H54 (cell line): ENCODE results near the gene CXXC5.
A peak's percentile ranks its signal among the peaks of the same experiment; 100 is the strongest.

ENCODE experiments used
- DNase-seq: peaks from one replicate; pipeline ENCODE4 v3.0.0; 2011; ENCODE audit warnings: low spot score, mixed read lengths; ENCODE audit not compliant: insufficient read length
- FAIRE-seq: peaks from 3 replicates; lab custom pipeline; 2011; peaks lifted over from hg19 to GRCh38; lab: Jason Lieb, UNC
- POLR2A ChIP-seq: IDR thresholded peaks from 2 replicates; pipeline ENCODE4 v1.6.1; 2011; ENCODE audit warnings: low read depth, mild to moderate bottlenecking, low read length

The CXXC5 gene

DNA sequence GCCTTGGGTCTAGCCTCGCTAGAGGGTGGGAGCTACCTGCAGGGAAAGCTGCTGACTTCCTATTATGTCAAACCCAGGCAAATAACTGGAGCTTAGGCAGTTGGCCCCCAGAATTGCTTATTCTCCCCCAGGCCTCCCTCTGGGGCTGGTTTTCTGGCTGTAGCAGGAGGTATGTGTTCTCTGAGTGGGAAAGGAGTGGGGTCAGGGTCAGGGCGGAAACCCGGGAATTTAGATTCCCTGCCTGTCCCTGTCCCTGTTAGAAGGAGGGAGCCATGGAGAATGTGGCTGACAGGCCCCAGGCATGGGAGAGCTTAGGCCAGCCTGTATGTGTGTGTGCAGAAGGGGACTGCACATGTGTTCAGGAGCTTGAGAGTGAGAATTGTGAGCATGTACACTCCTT lies 13.6 kb upstream of the CXXC5 start:
- TF ChIP-seq POLR2A = no peak
- DNase-seq = no peak
- no peak for FAIRE-seq

DNA sequence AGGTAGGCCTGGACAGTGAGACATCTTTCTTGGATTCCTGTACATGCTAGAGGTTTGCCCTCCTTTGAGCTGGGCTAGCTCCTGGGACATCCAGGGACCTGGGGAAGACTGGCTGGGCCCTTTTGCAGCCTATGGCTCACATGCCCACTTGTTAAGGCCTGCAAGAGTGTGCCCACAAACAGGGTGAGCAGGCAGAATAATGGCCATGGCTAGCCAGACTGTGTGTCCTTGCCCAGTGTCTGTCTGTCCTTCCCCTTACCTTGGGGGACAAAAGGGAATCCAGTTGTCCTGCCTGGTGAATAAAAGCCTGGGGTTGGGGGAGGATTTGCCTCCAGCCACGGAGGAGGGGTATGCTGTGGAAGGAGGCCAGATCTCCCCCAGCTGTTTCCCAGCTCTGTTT lies 13.0 kb upstream of the CXXC5 start:
- FAIRE-seq (no peak), DNase-seq (no peak)
- TF ChIP-seq POLR2A = no peak

- peak; percentile 11 for FAIRE-seq
- peak; percentile 85 for DNase-seq
- TF ChIP-seq POLR2A = no peak
Observed at GRCh38 chr5:139635606-139636206, 12.4 kb upstream of the CXXC5 start.

DNA sequence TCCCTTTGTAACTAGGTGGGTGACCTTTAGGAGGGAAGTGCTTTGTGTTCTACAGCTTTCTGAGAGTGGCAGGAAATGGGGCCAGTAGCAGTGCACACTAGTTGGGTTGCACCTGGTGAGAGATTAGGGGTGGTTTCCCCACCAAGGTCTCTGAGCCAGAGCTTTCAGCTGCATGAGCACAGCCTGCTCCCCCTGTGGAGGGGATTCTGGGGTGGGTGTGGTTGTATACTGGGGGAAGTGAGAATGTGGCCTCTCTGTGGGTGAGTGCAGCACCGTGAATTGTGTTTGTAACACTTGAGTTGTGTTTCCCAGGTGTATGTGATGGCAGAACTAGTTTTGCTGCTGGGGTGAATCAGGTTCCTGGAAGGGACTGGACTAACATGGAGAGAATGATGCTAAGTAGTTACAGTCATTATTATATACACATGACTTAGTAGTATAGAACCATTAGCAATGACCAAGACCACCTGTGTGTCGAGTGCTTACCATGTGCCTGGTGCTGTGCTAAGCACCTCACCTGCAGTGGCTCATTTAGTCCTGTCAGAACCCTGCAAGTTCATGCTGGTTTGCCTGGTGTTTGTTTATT lies 11.8 kb upstream of the CXXC5 start:
- no peak for TF ChIP-seq POLR2A
- FAIRE-seq (no peak), DNase-seq (no peak)

DNA sequence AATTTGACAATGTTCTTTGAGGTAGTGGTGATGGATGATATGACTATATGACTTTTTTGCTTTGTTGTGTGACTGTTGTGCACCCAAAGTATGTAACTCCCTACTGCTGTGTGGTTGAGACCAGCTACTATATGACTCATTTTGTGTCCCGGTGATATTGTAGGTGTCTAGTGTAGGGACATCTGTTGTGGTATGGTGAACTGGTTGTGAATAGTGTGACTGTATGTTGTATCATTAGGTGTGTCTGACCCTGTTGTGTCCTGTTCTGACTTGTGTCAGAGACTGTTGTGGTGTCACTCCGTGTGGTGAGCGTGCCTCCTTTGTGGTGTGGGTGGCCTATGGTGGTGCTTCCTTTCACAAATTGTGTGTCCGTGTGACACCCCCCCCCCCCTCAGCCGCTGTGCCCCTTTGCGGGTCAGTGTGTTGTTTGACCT lies 11.2 kb upstream of the CXXC5 start:
- FAIRE-seq = no peak
- DNase-seq = no peak
- TF ChIP-seq POLR2A = no peak

GRCh38 chr5:139637438-139638089 lies 10.6 kb upstream of the CXXC5 start:
- DNase-seq (peak; percentile 80), FAIRE-seq (no peak)

GRCh38 chr5:139638090-139638735 lies 9.9 kb upstream of the CXXC5 start:
- peak; percentile 19; the same call in 1 of the 2 replicates for TF ChIP-seq POLR2A
- peak; percentile 82 for DNase-seq
- FAIRE-seq = no peak

More at GRCh38 chr5:139637438-139638089, 10.6 kb upstream of the CXXC5 start:
- TF ChIP-seq POLR2A = peak; percentile 21; the same call in 1 of the 2 replicates

- DNase-seq (no peak), FAIRE-seq (no peak)
- TF ChIP-seq POLR2A = no peak
Observed at GRCh38 chr5:139638736-139639618, 9.2 kb upstream of the CXXC5 start.

DNA sequence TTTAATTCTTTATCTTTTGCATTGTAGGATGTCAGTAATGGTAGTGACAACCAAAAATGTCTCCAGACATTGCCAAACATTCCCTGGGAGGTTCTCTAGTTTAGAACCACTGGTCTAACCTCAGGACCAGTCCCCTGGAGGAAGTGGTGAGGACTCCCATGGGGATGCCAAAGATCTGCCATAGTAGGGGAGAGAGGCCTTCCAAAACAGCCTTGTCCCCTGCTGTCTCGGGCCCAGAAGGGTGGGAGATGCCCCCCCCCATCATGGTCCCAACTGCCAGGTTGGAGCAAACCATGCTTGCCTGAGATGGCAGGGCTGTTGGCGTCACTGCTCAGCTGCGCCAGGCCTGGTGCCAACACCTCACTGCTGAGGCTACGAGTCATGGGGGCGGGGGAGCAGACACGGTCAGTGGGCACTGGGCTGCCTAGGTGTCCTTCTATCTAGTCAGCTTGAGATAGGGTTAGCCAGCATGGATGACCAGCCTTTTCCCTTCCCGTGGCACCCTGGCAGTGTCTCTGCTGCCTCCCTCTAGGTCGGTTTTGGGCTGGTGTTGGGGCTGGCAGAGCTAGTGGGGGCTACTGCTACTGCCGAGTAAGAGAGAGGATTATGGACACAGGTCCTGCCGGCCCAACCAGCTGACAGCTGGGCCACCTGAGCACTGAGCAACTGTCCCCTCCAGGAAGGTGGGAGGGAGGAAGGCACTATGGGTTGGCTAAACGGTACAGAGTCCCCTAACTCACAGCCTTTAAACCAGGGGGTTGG lies 8.3 kb upstream of the CXXC5 start:
- TF ChIP-seq POLR2A = no peak
- no peak for DNase-seq
- no peak for FAIRE-seq

DNA sequence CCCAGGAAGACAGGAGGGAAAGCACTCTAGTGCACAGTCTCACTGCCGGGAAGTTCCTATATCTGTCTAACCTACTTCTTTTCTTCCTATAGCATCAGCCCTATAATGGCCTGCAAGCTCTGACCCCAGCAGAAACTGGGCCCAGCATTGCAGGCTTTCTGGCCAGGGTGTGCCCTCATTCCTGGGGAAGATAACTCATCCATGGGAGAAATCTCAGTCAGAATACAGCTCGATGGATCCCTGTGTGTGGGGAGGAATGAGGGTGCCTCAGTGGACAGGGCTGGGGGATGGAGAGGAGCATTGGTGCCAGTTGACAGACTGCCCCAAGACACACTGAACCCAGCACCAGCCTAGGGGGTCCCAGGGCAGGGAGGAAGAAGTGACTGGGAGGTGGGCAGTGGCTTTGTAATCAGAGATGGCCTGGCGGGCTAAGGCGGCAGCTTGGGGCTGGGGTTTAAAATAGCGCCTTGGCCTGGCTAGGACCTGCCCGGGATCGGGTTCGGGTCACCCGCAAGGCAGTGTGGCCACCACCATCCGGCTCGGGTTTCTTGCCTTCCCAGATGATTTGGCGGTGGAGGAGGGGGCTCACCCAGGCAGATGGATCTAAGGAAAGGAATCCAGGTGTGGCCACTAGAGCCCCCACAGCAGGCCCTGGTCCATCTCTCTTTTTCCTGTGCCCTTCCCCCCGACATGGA lies 7.6 kb upstream of the CXXC5 start:
- no peak for FAIRE-seq
- TF ChIP-seq POLR2A = no peak
- no peak for DNase-seq

DNA sequence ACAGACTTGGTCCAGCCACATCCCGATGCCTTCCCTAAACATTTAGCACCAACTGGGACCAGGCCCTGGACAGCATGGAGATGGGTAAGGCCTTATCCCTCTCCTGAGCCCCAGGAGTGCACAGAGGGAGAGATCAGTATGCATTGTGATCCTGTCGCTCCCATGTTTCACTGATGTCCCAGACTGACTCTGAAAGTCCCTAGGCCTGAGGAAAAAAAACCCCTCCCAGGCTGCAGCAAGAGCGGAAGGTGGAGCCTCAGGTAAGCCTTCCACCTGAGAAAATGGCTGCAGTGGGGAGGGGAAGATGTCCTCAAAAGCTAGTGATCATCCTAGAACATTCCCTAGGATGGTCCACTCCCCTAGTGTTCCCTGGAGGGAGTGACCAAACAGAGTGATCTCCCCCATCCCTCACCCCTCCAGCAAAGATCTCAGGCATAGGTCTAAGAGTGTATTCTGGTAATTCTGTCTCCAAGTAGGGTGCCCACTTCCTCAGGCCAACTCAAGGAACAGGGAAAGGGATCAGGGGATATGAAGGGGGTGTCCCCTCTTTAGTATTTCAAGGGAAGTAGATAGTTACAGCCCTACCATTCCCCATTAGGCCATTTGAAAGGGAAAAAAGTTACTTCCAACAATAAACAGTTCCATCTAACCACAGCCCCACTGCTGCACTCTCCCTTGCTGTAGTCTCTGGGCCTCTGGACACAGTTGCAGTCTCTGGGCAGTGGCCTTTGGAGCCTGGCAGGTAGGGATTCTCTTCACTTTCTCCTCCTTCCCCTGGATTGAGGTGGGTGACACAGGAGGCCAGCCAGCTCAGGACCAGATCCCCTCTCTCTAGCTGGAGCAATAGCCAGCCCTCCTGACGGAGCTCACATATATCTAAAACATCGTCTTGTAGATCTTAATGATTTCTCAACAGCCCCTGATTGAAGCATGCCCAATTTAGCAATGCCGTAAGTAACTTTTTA lies 6.8 kb upstream of the CXXC5 start:
- no peak for FAIRE-seq
- no peak for DNase-seq
- TF ChIP-seq POLR2A = no peak

DNA sequence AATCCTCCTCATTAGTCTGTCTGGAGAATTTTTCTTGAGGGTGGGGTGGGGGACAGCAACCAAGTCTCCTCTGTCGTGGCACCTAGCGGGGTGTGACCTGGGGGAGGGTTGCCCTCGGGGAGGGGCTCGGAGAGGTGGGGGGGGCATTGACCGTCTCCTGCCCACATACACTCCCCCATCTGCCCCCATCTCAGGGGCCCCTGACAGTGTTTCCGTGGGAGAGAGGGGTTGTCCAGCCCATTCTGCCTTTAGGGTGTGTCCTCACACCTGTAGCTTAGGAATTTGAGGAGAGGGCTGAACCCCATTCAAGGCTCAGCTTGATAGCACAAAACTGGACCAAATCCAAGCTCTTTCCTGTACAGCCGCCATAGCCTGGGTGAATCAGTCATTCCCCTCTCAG lies 5.9 kb upstream of the CXXC5 start:
- FAIRE-seq (no peak), DNase-seq (no peak)
- TF ChIP-seq POLR2A = no peak
